Bronchial epithelial cell (primary cell): Measurements from ENCODE around the gene HMGXB3. TPM values are rescaled to one million over a fixed set of nuclear protein-coding genes. Genes with fewer than 3 reads are reported as not detected.

ENCODE experiments used
- DNase-seq: peaks from one replicate; pipeline ENCODE4 v3.0.0-alpha.2; 2010; ENCODE audit warnings: low read depth
- FAIRE-seq: peaks from 2 replicates; lab custom pipeline; 2011; peaks lifted over from hg19 to GRCh38; lab: Jason Lieb, UNC
- H3K27me3 ChIP-seq: 2 replicates; pipeline ENCODE4 v1.5.1; 2011; ENCODE audit warnings: low read length; ENCODE audit not compliant: control insufficient read depth, insufficient read depth
- H3K36me3 ChIP-seq: 2 replicates; pipeline ENCODE4 v1.5.1; 2011; ENCODE audit warnings: low read length; ENCODE audit not compliant: control insufficient read depth, insufficient read depth
- H3K4me3 ChIP-seq: 2 replicates; pipeline ENCODE4 v1.5.1; 2011; ENCODE audit warnings: mild to moderate bottlenecking, low read depth, low read length, control low read depth
- total RNA-seq: library from RNA; depleted of rRNA; stranded (reverse); fragments of >200 nt; gene quantifications from 2 replicates; pipeline ENCODE4 v1.2.1, GENCODE V29; 2014
- TF ChIP-seq, protein P1 (sequence below): IDR thresholded peaks from 2 replicates; pipeline ENCODE4 v1.5.1; 2011; ENCODE audit warnings: mild to moderate bottlenecking, moderate library complexity, low read length, control low read depth, inconsistent platforms; ENCODE audit not compliant: insufficient read depth, severe bottlenecking

HMGXB3 gene
- total RNA-seq, 1 donor from 2014 or later: 22.9 TPM

- peak; percentile 74 for DNase-seq
- Histone ChIP-seq H3K36me3 (peaks cover 5% of the 10 kb centered on the region), H3K27me3 (no peaks in the 10 kb centered on the region), H3K4me3 (no peak overlapping the region)
- TF ChIP-seq, protein P1, sequence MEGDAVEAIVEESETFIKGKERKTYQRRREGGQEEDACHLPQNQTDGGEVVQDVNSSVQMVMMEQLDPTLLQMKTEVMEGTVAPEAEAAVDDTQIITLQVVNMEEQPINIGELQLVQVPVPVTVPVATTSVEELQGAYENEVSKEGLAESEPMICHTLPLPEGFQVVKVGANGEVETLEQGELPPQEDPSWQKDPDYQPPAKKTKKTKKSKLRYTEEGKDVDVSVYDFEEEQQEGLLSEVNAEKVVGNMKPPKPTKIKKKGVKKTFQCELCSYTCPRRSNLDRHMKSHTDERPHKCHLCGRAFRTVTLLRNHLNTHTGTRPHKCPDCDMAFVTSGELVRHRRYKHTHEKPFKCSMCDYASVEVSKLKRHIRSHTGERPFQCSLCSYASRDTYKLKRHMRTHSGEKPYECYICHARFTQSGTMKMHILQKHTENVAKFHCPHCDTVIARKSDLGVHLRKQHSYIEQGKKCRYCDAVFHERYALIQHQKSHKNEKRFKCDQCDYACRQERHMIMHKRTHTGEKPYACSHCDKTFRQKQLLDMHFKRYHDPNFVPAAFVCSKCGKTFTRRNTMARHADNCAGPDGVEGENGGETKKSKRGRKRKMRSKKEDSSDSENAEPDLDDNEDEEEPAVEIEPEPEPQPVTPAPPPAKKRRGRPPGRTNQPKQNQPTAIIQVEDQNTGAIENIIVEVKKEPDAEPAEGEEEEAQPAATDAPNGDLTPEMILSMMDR: no peak
- no peak for FAIRE-seq
These were observed 58.1 kb downstream of the HMGXB3 start for GRCh38 chr5:150058480-150059126.

- Histone ChIP-seq H3K27me3 (no peaks in the 10 kb centered on the region), H3K36me3 (peaks cover 1% of the 10 kb centered on the region), H3K4me3 (no peak overlapping the region)
- FAIRE-seq (no peak), DNase-seq (no peak)
- TF ChIP-seq, protein P1: no peak
These were observed 59.1 kb downstream of the HMGXB3 start for GRCh38 chr5:150059623-150060022.

DNA sequence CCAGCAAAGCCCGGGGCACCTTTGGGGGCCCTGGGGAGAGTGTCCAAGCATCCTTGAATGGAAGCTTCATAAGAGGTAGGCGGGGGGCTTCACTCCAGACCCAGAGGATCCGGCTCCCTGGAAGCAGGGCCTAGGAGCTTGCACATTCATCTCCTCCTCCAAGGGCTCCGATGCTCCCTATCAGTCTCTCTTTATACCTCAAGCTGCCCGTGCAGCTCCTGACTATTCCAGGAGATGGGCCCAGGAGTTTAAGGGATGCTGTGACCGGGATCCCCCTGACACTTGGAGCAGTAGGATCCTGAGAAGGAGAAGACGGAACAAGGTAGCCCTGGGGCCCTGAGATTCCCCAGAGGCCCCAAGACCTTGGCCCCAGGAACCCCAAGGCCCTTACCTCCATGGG lies 59.9 kb downstream of the HMGXB3 start:
- peaks cover 1% of the 10 kb centered on the region for H3K36me3 ChIP-seq
- H3K4me3 ChIP-seq: no peak overlapping the region
- no peak for DNase-seq
- TF ChIP-seq, protein P1: no peak
- no peak for FAIRE-seq
- no peaks in the 10 kb centered on the region for H3K27me3 ChIP-seq

GRCh38 chr5:150061538-150061995 lies 61.0 kb downstream of the HMGXB3 start:
- Histone ChIP-seq H3K4me3 (no peak overlapping the region), H3K27me3 (no peaks in the 10 kb centered on the region), H3K36me3 (no peaks in the 10 kb centered on the region)
- DNase-seq: no peak
- no peak for FAIRE-seq
- TF ChIP-seq, protein P1: no peak

DNA sequence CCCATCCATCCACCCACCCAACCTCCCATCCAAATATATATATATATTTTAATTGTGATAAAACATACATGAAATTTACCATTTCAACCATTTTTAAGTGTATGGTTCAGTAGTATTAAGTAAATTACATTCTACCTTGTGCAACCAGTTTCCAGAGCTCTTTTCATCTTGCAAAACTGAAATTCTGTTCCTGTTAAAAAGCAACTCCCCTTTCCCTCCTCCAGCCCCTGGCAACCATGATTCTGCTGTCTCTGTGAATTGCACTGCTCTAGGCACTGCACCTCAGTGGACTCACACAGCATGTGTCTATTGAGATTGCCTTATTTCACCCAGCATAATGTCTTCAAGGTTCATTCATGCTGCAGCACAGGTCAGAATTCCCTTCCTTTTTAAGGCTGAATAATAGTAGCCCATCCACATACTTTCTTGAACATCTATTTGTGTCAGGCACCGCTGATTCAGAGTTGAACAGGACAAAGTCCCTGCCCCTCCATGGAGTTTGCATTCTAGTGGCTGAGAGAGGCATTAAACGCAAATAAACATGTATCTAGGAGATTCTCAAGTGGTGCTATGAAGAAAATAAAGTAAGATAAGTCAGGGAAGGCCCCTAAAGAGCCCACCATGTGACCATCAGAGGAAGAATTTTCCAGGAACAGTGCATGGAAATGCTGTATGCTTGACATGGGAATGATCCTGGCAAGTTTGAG lies 61.8 kb downstream of the HMGXB3 start:
- no peaks in the 10 kb centered on the region for H3K36me3 ChIP-seq
- TF ChIP-seq, protein P1: no peak
- no peaks in the 10 kb centered on the region for H3K27me3 ChIP-seq
- H3K4me3 ChIP-seq: no peak overlapping the region
- no peak for FAIRE-seq
- no peak for DNase-seq
